Vagina (tissue), 2 donors: ENCODE measurements around the gene SEMA5B. TPM values are rescaled to one million over a fixed set of nuclear protein-coding genes. Genes with fewer than 3 reads are reported as not detected.

Source experiments
- DNase-seq, 2 donors: peaks; one replicate each; pipeline ENCODE4 v3.0.0-alpha.2; 2017; ENCODE audit errors: extremely low spot score in 2 of 2
- H3K27ac ChIP-seq: fragments of 200-600 bp; sonication (generic); one replicate; pipeline ENCODE4 v1.5.1; 2019
- H3K27me3 ChIP-seq: fragments of 200-600 bp; sonication (generic); one replicate; pipeline ENCODE4 v1.5.1; 2019
- H3K36me3 ChIP-seq, 2 donors: fragments of 200-600 bp; sonication (generic); one replicate each; pipeline ENCODE4 v1.5.1; 2017 to 2019
- H3K4me1 ChIP-seq: fragments of 200-600 bp; sonication (generic); one replicate; pipeline ENCODE4 v1.5.1; 2019
- H3K4me3 ChIP-seq, 2 donors: fragments of 200-600 bp; sonication (generic); 1 replicate in 1 of 2; 2 replicates in 1 of 2; pipeline ENCODE4 v1.5.1; 2016 to 2019
- H3K9me3 ChIP-seq: fragments of 200-600 bp; sonication (generic); one replicate; pipeline ENCODE4 v1.5.1; 2019
- POLR2A ChIP-seq, 2 donors: fragments of 450-650 bp; IDR thresholded peaks; one replicate each; pipeline ENCODE4 v1.6.1; 2017; ENCODE audit warnings: antibody characterized with exemption in 2 of 2, mild to moderate bottlenecking in 2 of 2, moderate library complexity in 2 of 2
- POLR2AphosphoS5 ChIP-seq, 2 donors: sonication (generic); formaldehyde crosslinking; IDR thresholded peaks; one replicate each; pipeline ENCODE4 v1.9.0; 2017; ENCODE audit warnings: antibody characterized with exemption in 2 of 2, mild to moderate bottlenecking in 2 of 2, low read depth in 1 of 2; ENCODE audit not compliant: insufficient read depth in 1 of 2
- intact Hi-C: fragments of 100-400 bp; cut with DNase I; formaldehyde crosslinking; loops from one replicate; pipeline ENCODE4 v1.15.1; 2023
- total RNA-seq: library from RNA; depleted of rRNA; stranded (reverse); fragments of >200 nt; gene quantifications from one replicate; pipeline ENCODE4 v1.2.3, GENCODE V29; 2016
- TF ChIP-seq, protein P1 (sequence below), 3 experiments: fragments of 450-650 bp in 2 of 3; fragments of 200-600 bp in 1 of 3; sonication (generic) in 1 of 3; IDR thresholded peaks; one replicate each; pipeline ENCODE4 v1.5.1; 2017 to 2019; ENCODE audit warnings: antibody characterized with exemption in 3 of 3, mild to moderate bottlenecking in 2 of 3, moderate library complexity in 2 of 3

SEMA5B gene
- total RNA-seq, 1 donor from 2014 or later, result 0.25 TPM

DNA sequence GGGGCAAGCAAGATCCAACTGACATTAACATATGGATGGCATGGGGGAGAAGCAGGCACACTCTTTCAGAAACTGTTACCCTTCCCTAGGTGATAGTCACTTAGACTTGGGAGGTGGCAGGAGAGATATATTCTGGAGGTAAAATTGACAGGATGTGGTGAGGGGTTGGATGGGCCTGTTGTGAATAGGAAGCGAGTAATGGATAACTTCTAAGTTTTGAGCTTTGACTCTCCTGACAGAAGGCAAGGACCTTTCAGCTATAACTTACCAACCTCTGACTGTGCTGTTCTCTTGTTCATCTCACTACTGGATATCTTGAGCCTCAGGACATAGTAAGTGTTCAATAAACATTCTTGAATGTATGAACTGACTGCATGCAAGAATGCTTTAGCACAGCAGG, 37.4 kb upstream of the SEMA5B start:
- Histone ChIP-seq H3K9me3 (no peaks in the 10 kb centered on the region), H3K4me3 (no peak overlapping the region), H3K36me3 (no peaks in the 10 kb centered on the region), H3K27me3 (no peaks in the 10 kb centered on the region), H3K27ac (no peak overlapping the region), H3K4me1 (peaks cover 15% of the 10 kb centered on the region)
- intact Hi-C loops, result no loop called here
- no peak for TF ChIP-seq POLR2A (IDR thresholded peaks at IDR 0.05)
- TF ChIP-seq, protein P1, sequence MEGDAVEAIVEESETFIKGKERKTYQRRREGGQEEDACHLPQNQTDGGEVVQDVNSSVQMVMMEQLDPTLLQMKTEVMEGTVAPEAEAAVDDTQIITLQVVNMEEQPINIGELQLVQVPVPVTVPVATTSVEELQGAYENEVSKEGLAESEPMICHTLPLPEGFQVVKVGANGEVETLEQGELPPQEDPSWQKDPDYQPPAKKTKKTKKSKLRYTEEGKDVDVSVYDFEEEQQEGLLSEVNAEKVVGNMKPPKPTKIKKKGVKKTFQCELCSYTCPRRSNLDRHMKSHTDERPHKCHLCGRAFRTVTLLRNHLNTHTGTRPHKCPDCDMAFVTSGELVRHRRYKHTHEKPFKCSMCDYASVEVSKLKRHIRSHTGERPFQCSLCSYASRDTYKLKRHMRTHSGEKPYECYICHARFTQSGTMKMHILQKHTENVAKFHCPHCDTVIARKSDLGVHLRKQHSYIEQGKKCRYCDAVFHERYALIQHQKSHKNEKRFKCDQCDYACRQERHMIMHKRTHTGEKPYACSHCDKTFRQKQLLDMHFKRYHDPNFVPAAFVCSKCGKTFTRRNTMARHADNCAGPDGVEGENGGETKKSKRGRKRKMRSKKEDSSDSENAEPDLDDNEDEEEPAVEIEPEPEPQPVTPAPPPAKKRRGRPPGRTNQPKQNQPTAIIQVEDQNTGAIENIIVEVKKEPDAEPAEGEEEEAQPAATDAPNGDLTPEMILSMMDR (IDR thresholded peaks at IDR 0.05), result no peak
- TF ChIP-seq POLR2AphosphoS5 (IDR thresholded peaks at IDR 0.05; ENCODE audit: insufficient read depth in 1 of 2, low read depth in 1 of 2), result no peak
- DNase-seq, result no peak

DNA sequence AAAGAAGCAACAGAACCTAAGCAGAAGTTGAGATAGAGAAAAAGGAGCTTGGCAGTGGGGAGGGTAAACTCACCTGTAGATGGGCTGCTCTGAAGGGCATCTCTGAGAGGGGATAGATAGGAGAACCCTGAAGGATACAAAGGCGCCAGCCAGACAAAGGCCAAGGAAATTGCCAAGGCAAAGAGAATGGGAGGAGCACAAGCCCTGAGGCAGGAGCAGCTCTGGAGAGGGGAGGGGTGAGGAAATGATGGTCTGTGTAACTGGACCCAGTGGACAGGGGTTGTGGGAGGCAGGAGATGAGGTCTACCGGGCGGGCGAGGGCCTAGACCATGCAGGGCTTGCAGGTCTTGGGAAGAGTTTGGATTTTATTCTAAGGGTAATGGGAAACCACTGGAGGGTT, 36.9 kb upstream of the SEMA5B start:
- no peaks in the 10 kb centered on the region for H3K9me3 ChIP-seq
- intact Hi-C loops, result no loop called here
- H3K27ac ChIP-seq, result no peak overlapping the region
- TF ChIP-seq, protein P1 (IDR thresholded peaks at IDR 0.05), result no peak
- TF ChIP-seq POLR2AphosphoS5 (IDR thresholded peaks at IDR 0.05; ENCODE audit: insufficient read depth in 1 of 2, low read depth in 1 of 2) (no peak), POLR2A (IDR thresholded peaks at IDR 0.05) (no peak)
- DNase-seq, result no peak
- peaks cover 15% of the 10 kb centered on the region for H3K4me1 ChIP-seq
- no peaks in the 10 kb centered on the region for H3K36me3 ChIP-seq
- H3K4me3 ChIP-seq, result no peak overlapping the region
- H3K27me3 ChIP-seq, result no peaks in the 10 kb centered on the region

DNA sequence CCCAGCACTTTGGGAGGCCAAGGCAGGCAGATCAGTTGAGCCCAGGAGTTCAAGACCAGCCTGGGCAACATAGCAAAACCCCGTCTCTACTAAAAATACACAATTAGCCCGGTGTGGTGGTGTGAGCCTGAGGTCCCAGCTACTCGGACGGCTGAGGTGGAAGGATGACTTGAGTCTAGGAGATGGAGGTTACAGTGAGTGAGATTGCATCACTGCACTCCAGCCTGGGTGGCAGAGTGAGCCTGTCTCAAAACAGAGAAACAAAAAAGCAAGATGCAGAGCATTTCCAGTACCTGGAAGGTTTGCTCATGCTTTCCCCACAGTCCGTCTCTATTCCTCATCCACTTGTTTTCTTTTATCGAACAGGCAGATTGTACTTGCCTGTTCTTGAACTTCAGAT, 35.5 kb upstream of the SEMA5B start:
- peaks cover 4% of the 10 kb centered on the region for H3K4me1 ChIP-seq
- no peaks in the 10 kb centered on the region for H3K27me3 ChIP-seq
- no peaks in the 10 kb centered on the region for H3K9me3 ChIP-seq
- H3K36me3 ChIP-seq, result no peaks in the 10 kb centered on the region
- no peak overlapping the region for H3K27ac ChIP-seq
- no peak for DNase-seq
- TF ChIP-seq POLR2AphosphoS5 (IDR thresholded peaks at IDR 0.05; ENCODE audit: insufficient read depth in 1 of 2, low read depth in 1 of 2) (no peak), POLR2A (IDR thresholded peaks at IDR 0.05) (no peak)
- TF ChIP-seq, protein P1 (IDR thresholded peaks at IDR 0.05), result no peak
- intact Hi-C loops, result no loop called here
- H3K4me3 ChIP-seq, result no peak overlapping the region

DNA sequence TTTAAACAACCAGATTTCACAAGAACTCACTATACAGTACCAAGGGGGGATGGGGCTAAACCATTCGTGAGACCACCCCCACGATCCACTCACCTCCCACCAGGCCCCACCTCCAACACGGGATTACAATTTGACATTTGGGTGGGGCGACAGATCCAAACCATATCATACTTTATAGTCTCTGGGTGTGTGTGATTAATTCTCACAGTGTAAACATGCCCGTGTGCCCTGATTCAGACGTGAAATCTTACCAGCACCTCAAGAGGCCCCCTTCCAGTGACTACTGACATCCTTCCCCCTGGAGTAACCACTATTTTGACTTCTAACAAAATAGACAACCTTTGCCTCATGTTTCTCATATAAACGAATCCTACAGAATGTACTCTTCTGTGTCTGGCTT, 34.3 kb upstream of the SEMA5B start:
- Histone ChIP-seq H3K36me3 (no peaks in the 10 kb centered on the region), H3K9me3 (no peaks in the 10 kb centered on the region), H3K4me1 (no peaks in the 10 kb centered on the region), H3K27me3 (no peaks in the 10 kb centered on the region), H3K27ac (no peak overlapping the region), H3K4me3 (no peak overlapping the region)
- DNase-seq, result no peak
- intact Hi-C loops, result no loop called here
- TF ChIP-seq POLR2A (IDR thresholded peaks at IDR 0.05) (no peak), POLR2AphosphoS5 (IDR thresholded peaks at IDR 0.05; ENCODE audit: insufficient read depth in 1 of 2, low read depth in 1 of 2) (no peak)
- TF ChIP-seq, protein P1 (IDR thresholded peaks at IDR 0.05), result no peak

DNA sequence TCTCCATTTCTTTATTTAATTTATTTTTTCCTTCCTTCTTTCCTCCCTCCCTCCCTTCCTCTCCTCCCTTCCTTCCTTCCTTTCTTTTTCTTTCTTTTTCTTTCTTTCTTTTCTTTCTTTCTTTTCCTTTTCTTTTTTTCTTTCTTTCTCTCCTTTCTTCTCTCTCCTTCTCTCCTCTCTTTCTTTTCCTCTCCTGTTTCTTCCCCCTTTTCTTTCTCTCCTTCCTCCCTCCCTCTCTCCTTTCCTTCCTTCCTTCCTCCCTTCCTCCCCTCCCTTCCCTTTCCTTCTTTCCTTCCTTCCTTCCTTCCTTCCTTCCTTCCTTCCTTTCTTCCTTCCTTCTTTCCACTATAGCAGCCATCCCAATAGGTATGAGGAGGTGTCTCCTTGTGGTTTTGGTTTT, 32.5 kb upstream of the SEMA5B start:
- TF ChIP-seq, protein P1 (IDR thresholded peaks at IDR 0.05), result no peak
- TF ChIP-seq POLR2AphosphoS5 (IDR thresholded peaks at IDR 0.05; ENCODE audit: insufficient read depth in 1 of 2, low read depth in 1 of 2), result no peak
- TF ChIP-seq POLR2A (IDR thresholded peaks at IDR 0.05), result no peak

More for the DNA sequence above, 32.5 kb upstream of the SEMA5B start:
- Histone ChIP-seq H3K27ac (no peak overlapping the region), H3K36me3 (no peaks in the 10 kb centered on the region), H3K4me1 (no peaks in the 10 kb centered on the region), H3K27me3 (no peaks in the 10 kb centered on the region), H3K9me3 (no peaks in the 10 kb centered on the region), H3K4me3 (no peak overlapping the region)
- intact Hi-C loops, result no loop called here
- DNase-seq, result no peak
